HepG2 (cell line): ENCODE data around the gene WDFY1.

Experiments used
- KDM2A ChIP-seq: sonication (generic); formaldehyde crosslinking; IDR thresholded peaks from 2 replicates; pipeline ENCODE4 v1.4.0; 2020; ENCODE audit warnings: low read depth, missing genetic modification reagents, borderline replicate concordance
- POLR2AphosphoS5 ChIP-seq: IDR thresholded peaks from 2 replicates; pipeline ENCODE4 v1.6.1; 2012; ENCODE audit warnings: low read depth, low read length
- SRF ChIP-seq: IDR thresholded peaks from 2 replicates; pipeline ENCODE4 v1.6.1; 2011; ENCODE audit warnings: mild to moderate bottlenecking, low read depth, low read length, moderate library complexity
- THRA ChIP-seq: sonication (generic); formaldehyde crosslinking; IDR thresholded peaks from 2 replicates; pipeline ENCODE4 v1.4.0; 2020; ENCODE audit warnings: missing genetic modification reagents, borderline replicate concordance
- USF2 ChIP-seq, 2 experiments: sonication (generic) in 1 of 2; formaldehyde crosslinking in 1 of 2; IDR thresholded peaks; 2 replicates each; pipeline versions ENCODE4 v1.5.1 to v1.6.1; 2011 to 2020; ENCODE audit warnings: borderline replicate concordance in 1 of 2, low read depth in 1 of 2, low read length in 1 of 2, mild to moderate bottlenecking in 1 of 2, missing genetic modification reagents in 1 of 2, moderate library complexity in 1 of 2
- ZBTB7A ChIP-seq: sonication (generic); formaldehyde crosslinking; IDR thresholded peaks from 2 replicates; pipeline ENCODE4 v1.8.0; 2022; ENCODE audit warnings: mild to moderate bottlenecking, missing genetic modification reagents
- ZNF350 ChIP-seq: sonication (generic); formaldehyde crosslinking; IDR thresholded peaks from 2 replicates; pipeline ENCODE4 v1.4.0; 2020; ENCODE audit warnings: mild to moderate bottlenecking, low read depth, missing genetic modification reagents, borderline replicate concordance
- ZNF770 ChIP-seq: sonication (generic); formaldehyde crosslinking; IDR thresholded peaks from 2 replicates; pipeline ENCODE4 v1.5.0; 2020; ENCODE audit warnings: mild to moderate bottlenecking, missing genetic modification reagents

GRCh38 chr2:223900531-223900930, 44.6 kb downstream of the WDFY1 start:
- TF ChIP-seq ZNF350 (no peak), KDM2A (CRISPR knock-in tag) (no peak), SRF (no peak), USF2 (IDR thresholded peaks at IDR 0.05; ENCODE audit: low read depth, low read length) (no peak), USF2 (CRISPR knock-in tag; IDR thresholded peaks at IDR 0.05; ENCODE audit: borderline replicate concordance) (no peak), ZNF770 (CRISPR knock-in tag) (no peak), ZBTB7A (CRISPR knock-in tag) (no peak), THRA (CRISPR knock-in tag) (no peak), POLR2AphosphoS5 (no peak)
